ENCODE results near the gene ALKBH4.
A peak's percentile ranks its signal among the peaks of the same experiment; 100 is the strongest.
"Not testable (repeated sequence)": the region's sequence is repeated elsewhere in the genome, so short reads cannot be mapped to it uniquely, and the experiment has no call there.

Gene ALKBH4

GRCh38 chr7:102464577-102465280 lies at the start of gene ALKBH4, which contains the start of gene LRWD1:
Gene ALKBH4 (minus strand): TSS chr7:102464863. CDS start chr7:102464836, 27 bp downstream.
Gene LRWD1 (plus strand): TSS chr7:102464984. CDS start chr7:102465081, 97 bp downstream.
- Histone ChIP-seq H3K27me3 (ENCODE audit: insufficient read depth, low read length, poor library complexity) (no peaks in the 10 kb centered on the region), H3K79me2 (ENCODE audit: insufficient read depth, low read length) (peaks cover 50% of the 10 kb centered on the region), H3K36me3 (ENCODE audit: insufficient read depth, low read length) (peaks cover 22% of the 10 kb centered on the region), H3K27ac (ENCODE audit: low read length) (peak within 1 kb of the TSS; percentile 86), H3K9ac (ENCODE audit: low read depth, low read length) (peak within 1 kb of the TSS; percentile 94), H3K9me3 (ENCODE audit: insufficient read depth, low read length, severe bottlenecking) (no peaks in the 10 kb centered on the region), H3K4me2 (ENCODE audit: insufficient read depth, low read length) (peak within 1 kb of the TSS; percentile 67), H4K20me1 (ENCODE audit: insufficient read depth, low read length) (peaks cover 10% of the 10 kb centered on the region), H3K4me1 (ENCODE audit: insufficient read depth, low read length) (peaks cover 28% of the 10 kb centered on the region), H3K4me3 (ENCODE audit: low read depth in 1 of 2, low read length in 2 of 2) (peak within 1 kb of the TSS; percentile 84 to 97), H2AFZ (ENCODE audit: low read depth, low read length) (peak within 1 kb of the TSS; percentile 99)
- ATAC-seq (ENCODE audit: insufficient read depth, low read depth) (peak; percentile 89), DNase-seq (peak; percentile 92)
- no peak for TF ChIP-seq EZH2 (IDR thresholded peaks at IDR 0.05; ENCODE audit: borderline replicate concordance, low read depth, low read length, severe bottlenecking)
- TF ChIP-seq CTCF (IDR thresholded peaks at IDR 0.05; ENCODE audit: borderline replicate concordance, extremely low read depth, low read length, poor library complexity, severe bottlenecking), result peak; percentile 26

- not testable (repeated sequence) for H3K27me3 ChIP-seq (ENCODE audit: insufficient read depth, low read length, poor library complexity); H3K4me1 ChIP-seq (ENCODE audit: insufficient read depth, low read length); H3K9me3 ChIP-seq (ENCODE audit: insufficient read depth, low read length, severe bottlenecking); H3K36me3 ChIP-seq (ENCODE audit: insufficient read depth, low read length); H3K79me2 ChIP-seq (ENCODE audit: insufficient read depth, low read length); H4K20me1 ChIP-seq (ENCODE audit: insufficient read depth, low read length)
- DNase-seq, result peak; percentile 67
- Histone ChIP-seq H3K4me2 (ENCODE audit: insufficient read depth, low read length) (peak overlapping the region; percentile 60), H3K27ac (ENCODE audit: low read length) (peak overlapping the region; percentile 47), H2AFZ (ENCODE audit: low read depth, low read length) (peak overlapping the region; percentile 51; the same call in 1 of the 2 replicates), H3K9ac (ENCODE audit: low read depth, low read length) (peak overlapping the region; percentile 36; the same call in 1 of the 2 replicates), H3K4me3 (ENCODE audit: low read depth in 1 of 2, low read length in 2 of 2) (peak overlapping the region in 1 of 2 experiments; percentile 50; a peak in 2 of 4 replicates)
- ATAC-seq (ENCODE audit: insufficient read depth, low read depth), result peak; percentile 53
Measured at GRCh38 chr7:102512642-102513221, 48.1 kb upstream of the ALKBH4 start.

GRCh38 chr7:102511860-102512522 lies 47.3 kb upstream of the ALKBH4 start:
- H3K4me2 ChIP-seq (ENCODE audit: insufficient read depth, low read length); H3K9me3 ChIP-seq (ENCODE audit: insufficient read depth, low read length, severe bottlenecking); H4K20me1 ChIP-seq (ENCODE audit: insufficient read depth, low read length); H3K27me3 ChIP-seq (ENCODE audit: insufficient read depth, low read length, poor library complexity); H3K4me1 ChIP-seq (ENCODE audit: insufficient read depth, low read length); H3K27ac ChIP-seq (ENCODE audit: low read length); DNase-seq; H3K36me3 ChIP-seq (ENCODE audit: insufficient read depth, low read length); H2AFZ ChIP-seq (ENCODE audit: low read depth, low read length); H3K79me2 ChIP-seq (ENCODE audit: insufficient read depth, low read length); H3K4me3 ChIP-seq (ENCODE audit: low read depth in 1 of 2, low read length in 2 of 2); H3K9ac ChIP-seq (ENCODE audit: low read depth, low read length): not testable (repeated sequence)
- ATAC-seq (ENCODE audit: insufficient read depth, low read depth), result peak; percentile 84

GRCh38 chr7:102510575-102510974 lies 45.9 kb upstream of the ALKBH4 start:
- ATAC-seq (ENCODE audit: insufficient read depth, low read depth); H3K9me3 ChIP-seq (ENCODE audit: insufficient read depth, low read length, severe bottlenecking): not testable (repeated sequence)

GRCh38 chr7:102507410-102508088 lies 42.9 kb upstream of the ALKBH4 start:
- not testable (repeated sequence) for H3K4me3 ChIP-seq (ENCODE audit: low read depth in 1 of 2, low read length in 2 of 2); H3K79me2 ChIP-seq (ENCODE audit: insufficient read depth, low read length); ATAC-seq (ENCODE audit: insufficient read depth, low read depth); DNase-seq; H3K4me1 ChIP-seq (ENCODE audit: insufficient read depth, low read length); H4K20me1 ChIP-seq (ENCODE audit: insufficient read depth, low read length); H3K27ac ChIP-seq (ENCODE audit: low read length); H3K9ac ChIP-seq (ENCODE audit: low read depth, low read length); H2AFZ ChIP-seq (ENCODE audit: low read depth, low read length); H3K9me3 ChIP-seq (ENCODE audit: insufficient read depth, low read length, severe bottlenecking); H3K36me3 ChIP-seq (ENCODE audit: insufficient read depth, low read length); H3K4me2 ChIP-seq (ENCODE audit: insufficient read depth, low read length); H3K27me3 ChIP-seq (ENCODE audit: insufficient read depth, low read length, poor library complexity)

More at GRCh38 chr7:102510575-102510974, 45.9 kb upstream of the ALKBH4 start:
- H4K20me1 ChIP-seq (ENCODE audit: insufficient read depth, low read length); H3K4me3 ChIP-seq (ENCODE audit: low read depth in 1 of 2, low read length in 2 of 2); DNase-seq; H3K79me2 ChIP-seq (ENCODE audit: insufficient read depth, low read length); H3K4me1 ChIP-seq (ENCODE audit: insufficient read depth, low read length); H2AFZ ChIP-seq (ENCODE audit: low read depth, low read length); H3K4me2 ChIP-seq (ENCODE audit: insufficient read depth, low read length); H3K27me3 ChIP-seq (ENCODE audit: insufficient read depth, low read length, poor library complexity); H3K9ac ChIP-seq (ENCODE audit: low read depth, low read length); H3K27ac ChIP-seq (ENCODE audit: low read length); H3K36me3 ChIP-seq (ENCODE audit: insufficient read depth, low read length): not testable (repeated sequence)

- H3K27me3 ChIP-seq (ENCODE audit: insufficient read depth, low read length, poor library complexity); H3K4me3 ChIP-seq (ENCODE audit: low read depth in 1 of 2, low read length in 2 of 2); H3K27ac ChIP-seq (ENCODE audit: low read length); H3K4me2 ChIP-seq (ENCODE audit: insufficient read depth, low read length); H2AFZ ChIP-seq (ENCODE audit: low read depth, low read length); DNase-seq; H3K4me1 ChIP-seq (ENCODE audit: insufficient read depth, low read length); H3K9ac ChIP-seq (ENCODE audit: low read depth, low read length); H3K36me3 ChIP-seq (ENCODE audit: insufficient read depth, low read length); H4K20me1 ChIP-seq (ENCODE audit: insufficient read depth, low read length); H3K9me3 ChIP-seq (ENCODE audit: insufficient read depth, low read length, severe bottlenecking); H3K79me2 ChIP-seq (ENCODE audit: insufficient read depth, low read length): not testable (repeated sequence)
- 0 out of 3 replicates have a peak, but pooled peaks have one; percentile 5 for ATAC-seq (ENCODE audit: insufficient read depth, low read depth)
Measured at GRCh38 chr7:102505298-102506185, 40.9 kb upstream of the ALKBH4 start.

Data from DND-41 (cell line).